B cell (primary cell): ENCODE results near the gene ARL5B. TPM values are rescaled to one million over a fixed set of nuclear protein-coding genes. Genes with fewer than 3 reads are reported as not detected.

ENCODE experiments used
- ATAC-seq: fragments of 200-7000 bp; cut with Tn5 transposase; one replicate; pipeline ENCODE4 v1.10.0; 2021; ENCODE audit warnings: low read depth, mild to moderate bottlenecking, moderate number of reproducible peaks, moderate library complexity
- CTCF ChIA-PET: fragments of 350-600 bp; sonication (Branson Sonifier 250); formaldehyde crosslinking; loops from one replicate; lab custom pipeline; 2021; ENCODE audit warnings: antibody characterized with exemption, inconsistent platforms; lab: Charles Lee
- POLR2A ChIA-PET: fragments of 350-600 bp; sonication (Branson Sonifier 250); formaldehyde crosslinking; loops from one replicate; lab custom pipeline; 2021; ENCODE audit warnings: antibody characterized with exemption; lab: Charles Lee
- DNase-seq: peaks from one replicate; pipeline ENCODE4 v3.0.0; 2013
- H2AFZ ChIP-seq: 2 replicates; pipeline ENCODE4 v1.6.1; 2012; ENCODE audit warnings: mild to moderate bottlenecking, low read depth, low read length; ENCODE audit not compliant: insufficient read depth, poor library complexity, severe bottlenecking
- H3K27ac ChIP-seq, 2 donors: 1 replicate in 1 of 2; 2 replicates in 1 of 2; pipeline ENCODE4 v1.5.1; 2012 to 2013; ENCODE audit warnings: low read length in 2 of 2, mild to moderate bottlenecking in 2 of 2, moderate library complexity in 1 of 2
- H3K27me3 ChIP-seq, 4 experiments: fragments of 200-600 bp in 1 of 4; sonication (generic) in 1 of 4; replicated peaks in 1 of 4; 1 replicate in 2 of 4; 2 replicates in 2 of 4; pipeline versions ENCODE4 v1.6.1 to v1.7.0; 2013 to 2016; ENCODE audit warnings: low read length in 3 of 4, mild to moderate bottlenecking in 2 of 4, mixed read lengths in 1 of 4, moderate library complexity in 1 of 4; ENCODE audit not compliant: insufficient read depth in 4 of 4, control insufficient read depth in 3 of 4; ENCODE audit errors: control extremely low read depth in 1 of 4
- H3K36me3 ChIP-seq, 2 experiments: replicated peaks in 1 of 2; 1 replicate in 1 of 2; 2 replicates in 1 of 2; pipeline versions ENCODE4 v1.6.1 to v1.7.1; 2013; ENCODE audit warnings: low read length in 1 of 2; ENCODE audit not compliant: insufficient read depth in 2 of 2, control insufficient read depth in 1 of 2; ENCODE audit errors: control extremely low read depth in 1 of 2, extremely low read depth in 1 of 2
- H3K4me1 ChIP-seq, 2 donors: fragments of 200-600 bp in 1 of 2; sonication (generic) in 1 of 2; 1 replicate in 1 of 2; 2 replicates in 1 of 2; pipeline versions ENCODE4 v1.5.1 to v1.6.1; 2013 to 2017; ENCODE audit warnings: low read length in 2 of 2; ENCODE audit not compliant: control insufficient read depth in 2 of 2, insufficient read depth in 2 of 2
- H3K4me2 ChIP-seq: replicated peaks from 2 replicates; pipeline ENCODE3; 2012; ENCODE audit warnings: mild to moderate bottlenecking, low read depth, low read length; ENCODE audit not compliant: poor library complexity, severe bottlenecking
- H3K4me3 ChIP-seq, 5 experiments: fragments of 200-600 bp in 1 of 5; sonication (generic) in 1 of 5; 1 replicate in 3 of 5; 2 replicates in 2 of 5; pipeline versions ENCODE4 v1.5.1 to v1.7.0; 2011 to 2016; ENCODE audit warnings: low read length in 4 of 5, mild to moderate bottlenecking in 4 of 5, low read depth in 2 of 5, control low read depth in 1 of 5, moderate library complexity in 1 of 5; ENCODE audit not compliant: insufficient read depth in 1 of 5; ENCODE audit errors: control extremely low read depth in 1 of 5, extremely low read depth in 1 of 5
- H3K79me2 ChIP-seq: fragments of 200-600 bp; sonication (generic); one replicate; pipeline ENCODE4 v1.6.0; 2016; ENCODE audit warnings: low read length; ENCODE audit not compliant: control insufficient read depth, insufficient read depth
- H3K9ac ChIP-seq: fragments of 200-600 bp; sonication (generic); 2 replicates; pipeline ENCODE4 v1.6.1; 2017; ENCODE audit warnings: mild to moderate bottlenecking, low read length, moderate library complexity
- H3K9me3 ChIP-seq, 3 donors: one replicate each; pipeline versions ENCODE4 v1.6.1 to v1.7.1; 2013; ENCODE audit warnings: low read length in 2 of 3; ENCODE audit not compliant: control insufficient read depth in 2 of 3, insufficient read depth in 1 of 3; ENCODE audit errors: control extremely low read depth in 1 of 3
- H4K20me1 ChIP-seq: 2 replicates; pipeline ENCODE4 v1.6.0; 2012; ENCODE audit warnings: mild to moderate bottlenecking, low read length; ENCODE audit not compliant: insufficient read depth, control insufficient read depth, poor library complexity, severe bottlenecking
- H3K27ac Mint-ChIP-seq: one replicate; pipeline ENCODE4 v1.8.0; 2021; ENCODE audit warnings: mixed read lengths
- H3K27me3 Mint-ChIP-seq: one replicate; pipeline ENCODE4 v1.8.0; 2021; ENCODE audit warnings: mixed read lengths
- H3K4me1 Mint-ChIP-seq: one replicate; pipeline ENCODE4 v1.8.0; 2021; ENCODE audit warnings: mixed read lengths
- H3K4me3 Mint-ChIP-seq: one replicate; pipeline ENCODE4 v1.8.0; 2021; ENCODE audit warnings: mixed read lengths
- H3K9me3 Mint-ChIP-seq: one replicate; pipeline ENCODE4 v1.8.0; 2022; ENCODE audit warnings: mixed read lengths; ENCODE audit not compliant: insufficient read depth
- CTCF ChIP-seq: fragments of 200-600 bp; IDR thresholded peaks from one replicate; pipeline ENCODE4 v1.8.0; 2022; ENCODE audit warnings: antibody characterized with exemption, mild to moderate bottlenecking
- EZH2 ChIP-seq: IDR thresholded peaks from 2 replicates; pipeline ENCODE4 v1.6.1; 2012; ENCODE audit warnings: borderline replicate concordance, low read depth, mild to moderate bottlenecking, moderate library complexity, low read length; ENCODE audit not compliant: insufficient read depth, poor library complexity, severe bottlenecking
- WGBS: methylation state at CpG from one replicate; pipeline ENCODE4 v1.1.5; 2013; ENCODE audit warnings: missing lambda C conversion rate; ENCODE audit not compliant: insufficient coverage; 5-methylcytosine and 5-hydroxymethylcytosine counted together
- intact Hi-C: fragments of 100-400 bp; cut with micrococcal nuclease; formaldehyde crosslinking; loops from one replicate; pipeline ENCODE4 v1.10.0; 2022
- polyA minus RNA-seq: library from RNA; depleted of rRNA, polyadenylated mRNA; stranded (reverse); fragments of >200 nt; gene quantifications from 2 replicates; pipeline ENCODE4 v1.2.3, GENCODE V29; 2012
- polyA plus RNA-seq: library from polyadenylated mRNA; depleted of rRNA; stranded (reverse); fragments of >200 nt; gene quantifications from 2 replicates; pipeline ENCODE4 v1.2.3, GENCODE V29; 2012
- total RNA-seq, 2 donors: library from RNA; stranded (reverse); fragments of 120-200 nt in 1 of 2; gene quantifications; 1 replicate in 1 of 2; 2 replicates in 1 of 2; pipeline versions ENCODE4 v1.2.3 to v1.2.4, GENCODE V29; 2013 to 2022

Gene ARL5B
- 12.2 and 13.4 TPM in 2 replicates for total RNA-seq
- 11.0 TPM for total RNA-seq (2013)
- 5.2 and 19.5 TPM in 2 replicates for polyA plus RNA-seq
- polyA minus RNA-seq = 4.9 and 10.4 TPM in 2 replicates

- intact Hi-C loops = loop anchor here (1.0 to 10.0 kb wide), 4 partner anchors 8 to 1454 kb away; partner anchors contain the start of genes NSUN6, STAM and TRDMT1
- Histone ChIP-seq H2AFZ (peak within 1 kb of the TSS; percentile 89), H3K27me3 (no peaks in the 10 kb centered on the region), H3K36me3 (peaks cover 1 to 4% of the 10 kb centered on the region in 2 experiments), H4K20me1 (peaks cover 6% of the 10 kb centered on the region), H3K4me2 (peak within 1 kb of the TSS; percentile 88), H3K9ac (peak within 1 kb of the TSS; percentile 98), H3K79me2 (peaks cover 58% of the 10 kb centered on the region), H3K4me1 (peaks cover 25 to 27% of the 10 kb centered on the region in 2 donors), H3K9me3 (no peaks in the 10 kb centered on the region), H3K4me3 (peak within 1 kb of the TSS; percentile 93 to 96 (median 94)), H3K27ac (peak within 1 kb of the TSS; percentile 99)
- CTCF ChIA-PET = interaction anchor here (1.2 kb wide), 1 partner anchor 10 kb away, joined by 4 read pairs; no protein-coding TSS in a partner anchor
- POLR2A ChIA-PET = interaction anchor here (0.6 to 1.4 kb wide), 5 partner anchors 8 to 1457 kb away, joined by 3 to 5 read pairs (median 4); partner anchors contain the start of genes NSUN6 and TRDMT1
- under 1% methylated on average over 72 of the region's 72 CpGs for WGBS
- peak; percentile 99 for DNase-seq
- TF ChIP-seq CTCF = no peak
- no peak for TF ChIP-seq EZH2
- Mint-ChIP-seq H3K27ac (peak within 1 kb of the TSS; percentile 99), H3K27me3 (no peaks in the 10 kb centered on the region), H3K4me3 (peak within 1 kb of the TSS; percentile 100), H3K4me1 (peaks cover 40% of the 10 kb centered on the region), H3K9me3 (no peaks in the 10 kb centered on the region)
- ATAC-seq = peak; percentile 96
Observed at GRCh38 chr10:18659125-18659818, at the start of gene ARL5B. TSS of gene ARL5B (plus strand) at chr10:18659431. CDS start at chr10:18659638, 207 bp downstream.

GRCh38 chr10:18610517-18610916, 48.7 kb upstream of the ARL5B start:
- H3K9ac ChIP-seq = no peak overlapping the region
- no peaks in the 10 kb centered on the region for H3K9me3 Mint-ChIP-seq
- CTCF ChIA-PET = no interaction called here

More at GRCh38 chr10:18610517-18610916, 48.7 kb upstream of the ARL5B start:
- Histone ChIP-seq H4K20me1 (no peaks in the 10 kb centered on the region), H3K4me2 (no peak overlapping the region), H3K27ac (no peak overlapping the region), H3K27me3 (no peaks in the 10 kb centered on the region), H3K4me1 (no peaks in the 10 kb centered on the region), H3K79me2 (no peaks in the 10 kb centered on the region), H2AFZ (no peak overlapping the region), H3K9me3 (no peaks in the 10 kb centered on the region), H3K36me3 (peaks cover 5 to 12% of the 10 kb centered on the region in 2 experiments), H3K4me3 (no peak overlapping the region)
- Mint-ChIP-seq H3K4me1 (no peaks in the 10 kb centered on the region), H3K27ac (no peak overlapping the region), H3K4me3 (no peak overlapping the region), H3K27me3 (no peaks in the 10 kb centered on the region)
- ATAC-seq (no peak), DNase-seq (no peak)
- POLR2A ChIA-PET = no interaction called here
- no peak for TF ChIP-seq CTCF
- TF ChIP-seq EZH2 = no peak
- 98% methylated on average over 3 of the region's 3 CpGs for WGBS
- intact Hi-C loops = no loop called here
